Germinal center (tissue), 1 donor: ENCODE results near the gene FOXB2.
"Not testable (repeated sequence)": the region's sequence is repeated elsewhere in the genome, so short reads cannot be mapped to it uniquely, and the experiment has no call there.

Experiments used
- DNase-seq: peaks from one replicate; pipeline ENCODE4 v3.0.0; 2012; ENCODE audit warnings: mixed read lengths, low spot score

The FOXB2 gene

GRCh38 chr9:77016121-77016525 is 3.3 kb upstream of the FOXB2 start:
- no peak for DNase-seq

DNA sequence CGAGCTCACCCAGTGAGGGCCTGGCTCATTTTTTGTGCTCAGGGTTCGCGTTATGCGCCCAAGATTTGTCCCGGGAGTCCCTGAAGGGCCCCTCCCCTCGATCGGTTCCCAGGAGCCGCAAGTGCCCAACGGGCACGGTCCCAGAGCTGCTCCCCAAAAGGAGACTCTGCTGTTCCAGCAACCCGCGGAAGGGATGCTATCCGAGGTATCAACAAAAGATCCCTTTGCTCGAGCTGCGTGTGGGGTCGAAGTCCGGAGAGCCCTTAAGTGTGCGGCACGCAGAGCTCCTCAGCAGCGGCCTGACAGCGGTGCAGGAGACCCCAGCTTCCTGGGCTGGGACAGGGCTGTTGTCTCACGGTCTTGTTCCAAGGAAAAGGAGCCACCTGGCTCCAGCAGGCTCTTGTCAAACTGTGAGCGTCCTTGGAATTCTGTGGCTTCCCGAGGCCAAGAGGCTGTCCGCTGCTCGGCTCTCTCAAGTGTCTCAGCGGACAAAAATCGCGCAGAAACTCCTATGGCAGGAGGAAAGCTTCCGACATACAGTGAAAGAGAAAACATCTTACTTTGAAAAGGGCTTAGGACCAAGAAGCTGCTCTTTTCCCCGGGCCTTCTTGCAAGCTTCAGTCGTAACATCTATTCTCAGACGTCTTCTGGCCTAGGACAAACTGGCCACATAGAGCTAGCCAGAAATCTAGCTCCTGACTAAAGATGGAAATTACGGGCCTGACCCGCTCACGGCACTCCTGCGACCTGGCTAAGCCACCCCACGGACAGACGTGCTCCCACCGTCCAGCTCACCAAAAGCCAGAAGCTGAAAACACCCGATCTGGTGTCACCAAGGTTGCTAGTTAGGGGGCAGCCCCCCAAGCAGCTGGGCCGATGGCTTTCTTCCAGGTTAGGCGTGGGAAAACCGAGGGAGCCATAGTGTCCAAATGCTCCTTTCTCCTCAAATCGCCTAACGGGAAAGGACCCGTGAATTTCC is 2.6 kb upstream of the FOXB2 start:
- DNase-seq, result no peak

- DNase-seq, result no peak
These were observed 2.0 kb upstream of the FOXB2 start for GRCh38 chr9:77017505-77017894.

DNA sequence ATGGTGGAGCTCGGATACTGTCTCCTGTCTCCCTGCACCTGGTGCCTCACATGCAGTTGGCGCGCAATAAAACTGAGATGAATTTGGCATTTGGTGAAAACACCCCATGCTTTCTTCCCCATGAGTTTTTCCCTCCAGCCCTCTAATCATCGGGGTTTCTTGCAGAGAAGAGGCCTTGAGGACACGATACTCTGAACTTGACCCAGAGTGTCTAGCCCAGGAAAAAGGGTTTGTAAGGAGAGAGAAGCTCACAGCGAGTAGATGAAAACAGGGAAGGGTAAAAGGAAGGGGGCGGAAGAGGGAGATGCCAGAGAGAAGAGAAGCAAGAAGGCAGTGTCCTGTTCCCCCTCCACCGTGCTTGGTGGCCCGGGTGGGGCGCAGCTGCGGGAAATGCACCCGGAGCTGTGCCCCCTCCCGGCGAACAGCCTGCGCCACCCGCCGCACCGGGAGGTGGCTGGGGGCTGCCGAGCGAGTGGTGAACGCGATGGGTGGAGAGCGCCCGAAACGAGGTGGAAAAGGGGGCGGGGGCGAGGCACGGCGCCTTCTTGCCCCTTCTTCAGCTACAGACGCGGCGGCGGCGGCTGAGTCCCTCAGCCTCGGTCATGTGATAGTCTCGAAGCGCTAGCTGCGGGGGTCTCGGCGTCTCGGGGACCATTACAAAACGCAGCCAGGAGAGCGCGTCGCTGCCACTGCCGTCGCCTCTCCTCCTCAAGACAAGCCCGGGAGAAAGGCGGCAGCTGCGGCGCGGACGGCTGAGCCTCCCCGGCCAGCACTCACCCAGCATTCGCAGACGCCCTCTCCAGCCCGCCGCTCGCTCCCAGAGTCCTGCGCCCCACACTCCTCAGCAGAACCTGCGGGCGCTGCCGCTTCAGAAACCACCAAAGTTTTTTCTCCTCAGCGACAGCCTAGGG is 1.1 kb upstream of the FOXB2 start:
- DNase-seq, result no peak

DNA sequence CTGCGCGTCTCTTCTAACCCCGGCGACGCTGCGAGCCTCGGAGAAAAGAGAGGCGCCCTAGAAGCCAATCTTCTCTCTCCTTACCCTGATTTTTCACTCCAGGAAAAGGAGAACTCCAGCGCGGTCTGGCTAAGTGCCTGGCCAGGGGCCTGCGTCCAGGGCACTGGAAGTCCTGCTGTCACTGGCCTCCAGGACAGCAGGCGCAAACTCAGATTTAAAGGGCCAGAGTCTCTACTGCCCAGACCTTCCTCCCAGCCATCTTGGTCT is 553 bp upstream of the FOXB2 start:
- no peak for DNase-seq

DNA sequence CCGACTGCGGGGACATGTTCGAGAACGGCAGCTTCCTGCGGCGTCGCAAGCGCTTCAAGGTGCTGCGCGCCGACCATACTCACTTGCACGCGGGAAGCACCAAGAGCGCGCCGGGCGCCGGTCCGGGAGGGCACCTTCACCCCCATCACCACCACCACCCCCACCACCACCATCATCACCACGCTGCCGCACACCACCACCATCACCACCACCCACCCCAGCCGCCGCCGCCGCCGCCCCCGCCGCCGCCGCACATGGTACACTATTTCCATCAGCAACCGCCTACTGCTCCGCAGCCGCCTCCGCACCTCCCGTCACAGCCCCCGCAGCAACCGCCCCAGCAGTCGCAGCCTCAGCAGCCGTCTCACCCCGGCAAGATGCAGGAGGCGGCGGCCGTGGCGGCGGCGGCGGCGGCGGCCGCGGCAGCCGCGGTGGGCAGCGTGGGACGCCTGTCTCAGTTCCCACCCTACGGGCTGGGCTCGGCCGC is 514 bp downstream of the FOXB2 start:
- DNase-seq, result no peak

GRCh38 chr9:77020413-77021290 is 1.2 kb downstream of the FOXB2 start:
- no peak for DNase-seq

DNA sequence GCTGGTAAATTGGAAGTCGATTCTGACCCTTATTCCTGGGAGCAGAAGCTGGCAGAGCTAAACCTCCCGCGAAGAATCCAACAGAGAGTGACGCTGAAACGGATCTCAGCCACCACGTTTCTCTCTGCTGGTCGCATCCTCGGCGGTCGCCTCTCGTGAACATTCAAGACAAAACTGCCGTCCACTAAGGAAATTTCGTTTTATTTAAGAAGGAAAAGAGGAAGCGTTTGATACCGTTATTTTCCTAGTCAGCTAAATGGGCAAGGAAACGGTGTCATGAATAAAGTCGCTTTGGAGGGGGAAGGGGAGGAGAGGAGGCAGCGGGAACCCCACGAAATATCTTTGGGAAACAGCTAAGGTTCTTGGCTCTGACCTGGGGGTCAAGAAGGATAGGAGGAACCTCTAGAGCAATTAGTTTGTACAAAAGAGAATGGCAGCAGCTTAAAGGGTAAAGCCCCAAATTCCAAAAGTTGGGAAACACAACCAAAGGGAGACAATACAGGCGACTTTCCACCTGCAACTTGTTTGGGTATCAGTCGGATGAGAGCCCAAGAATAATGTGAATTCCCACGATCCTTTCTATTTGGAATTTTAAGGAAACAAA is 1.9 kb downstream of the FOXB2 start:
- no peak for DNase-seq

DNA sequence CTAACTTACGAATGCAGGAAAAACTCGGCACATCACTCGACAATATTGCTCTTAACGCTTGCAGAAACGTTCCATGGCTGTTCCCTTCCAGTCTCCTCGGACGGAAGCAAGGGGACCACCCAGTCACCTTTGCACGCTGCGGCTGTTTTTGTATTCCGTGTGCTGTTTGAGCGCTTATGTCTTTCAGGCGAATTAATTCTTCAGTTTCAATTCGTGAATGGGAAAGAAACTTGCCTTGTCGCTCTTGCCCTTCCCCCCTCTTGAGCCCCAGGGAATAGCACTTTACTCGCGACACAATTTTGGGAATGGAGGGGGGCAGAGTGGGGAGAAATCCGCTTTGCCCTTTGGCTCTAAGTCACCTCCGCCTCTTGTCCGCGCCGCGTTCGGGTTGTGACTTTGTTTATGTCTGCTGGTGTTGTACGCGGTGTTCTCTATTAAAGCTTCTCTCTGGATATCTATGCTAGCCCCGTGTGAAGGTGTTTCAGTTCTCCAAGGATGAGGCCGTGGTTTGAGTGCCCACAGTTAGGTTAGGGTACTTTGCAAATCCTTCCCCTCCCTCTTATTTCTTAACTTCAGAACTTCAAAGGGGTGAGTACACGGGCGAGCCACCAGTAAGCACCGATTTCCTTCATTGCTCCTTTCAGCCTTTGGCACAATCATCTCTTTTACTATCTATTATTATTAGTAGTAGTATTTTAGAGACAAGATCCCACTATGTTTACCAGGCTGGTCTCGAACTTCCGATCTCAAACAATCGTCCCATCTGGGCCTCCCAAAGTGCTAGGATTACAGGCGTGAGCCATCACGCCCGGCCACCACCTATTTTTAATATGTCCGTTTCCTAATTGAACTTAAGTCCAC is 2.7 kb downstream of the FOXB2 start:
- no peak for DNase-seq

DNA sequence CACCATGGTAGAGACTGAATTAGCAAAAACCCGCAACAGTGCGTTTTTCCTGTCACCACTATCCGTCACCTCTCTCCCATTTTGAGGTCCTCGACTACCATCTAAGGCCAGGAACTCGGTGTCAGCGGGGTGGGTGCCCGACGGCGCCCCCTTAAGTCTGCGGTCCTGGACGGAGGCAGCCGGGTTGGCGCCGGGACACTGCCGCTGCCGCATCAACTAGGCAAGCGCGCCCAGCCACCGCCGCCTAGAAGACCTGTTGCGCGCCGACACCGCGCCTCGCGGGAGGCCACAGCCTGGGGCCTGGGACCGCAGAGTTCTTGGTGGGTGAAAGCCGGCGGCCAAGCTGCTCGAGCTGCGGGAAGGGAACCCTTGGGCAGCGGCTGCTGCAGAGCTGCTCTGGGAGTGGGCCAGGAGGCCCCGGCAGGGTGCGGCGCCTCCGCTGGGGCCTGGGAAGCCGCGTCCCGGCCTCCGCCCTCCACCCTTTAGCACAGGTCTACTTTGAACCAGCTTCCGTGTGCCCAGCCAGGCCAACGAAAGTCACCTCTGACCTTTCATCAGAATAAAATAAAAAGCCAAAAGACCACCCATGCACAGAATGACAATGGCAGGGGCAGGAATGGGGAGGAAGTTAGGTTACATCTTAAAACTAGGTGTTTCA is 3.5 kb downstream of the FOXB2 start:
- DNase-seq, result no peak

DNA sequence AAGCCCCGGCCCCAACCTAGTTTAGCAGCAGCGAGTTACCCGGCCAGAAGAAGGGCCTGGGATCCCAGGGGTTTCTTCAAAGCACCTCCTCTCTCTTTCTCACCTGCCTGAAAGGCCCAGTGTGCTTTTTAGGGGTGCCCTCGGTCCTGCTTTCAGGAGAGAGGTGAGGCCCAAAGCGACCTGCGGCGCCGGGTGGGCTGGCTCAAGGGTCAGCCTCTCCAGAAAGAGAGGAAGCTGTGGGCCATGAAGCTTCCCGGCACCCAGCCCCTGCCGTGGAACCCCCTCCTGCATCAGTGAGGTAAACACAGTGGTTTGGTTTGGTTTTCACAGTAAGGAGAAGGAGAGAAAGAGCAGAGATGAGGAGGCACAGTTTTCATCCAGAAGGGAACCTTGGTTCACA is 4.3 kb downstream of the FOXB2 start:
- DNase-seq, result no peak

GRCh38 chr9:77024776-77025545 is 5.5 kb downstream of the FOXB2 start:
- no peak for DNase-seq

GRCh38 chr9:77028478-77028877 is 9.0 kb downstream of the FOXB2 start:
- DNase-seq, result no peak

- no peak for DNase-seq
These were observed 10.6 kb downstream of the FOXB2 start for GRCh38 chr9:77030045-77030444.

GRCh38 chr9:77038281-77039036 is 19.0 kb downstream of the FOXB2 start:
- DNase-seq, result no peak

GRCh38 chr9:77040340-77040739 is 20.9 kb downstream of the FOXB2 start:
- DNase-seq, result no peak

DNA sequence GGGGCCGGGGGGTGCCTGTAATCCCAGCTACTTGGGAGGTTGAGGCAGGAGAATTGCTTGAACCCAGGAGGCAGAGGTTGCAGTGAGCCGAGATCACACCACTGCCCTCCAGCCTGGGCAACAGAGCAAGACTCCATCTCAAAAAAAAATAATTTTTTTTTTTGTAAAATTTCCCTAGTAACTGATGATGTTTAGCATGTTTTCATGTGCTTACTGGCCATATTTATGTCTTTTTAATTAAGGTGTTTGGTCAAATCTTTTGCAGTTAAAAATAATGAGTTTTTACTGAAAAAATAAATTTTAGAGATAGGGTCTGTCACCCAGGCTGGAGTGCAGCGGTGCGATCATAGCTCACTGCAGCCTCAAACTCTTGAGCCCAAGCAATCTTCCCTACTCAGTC is 24.3 kb downstream of the FOXB2 start:
- DNase-seq, result not testable (repeated sequence)

GRCh38 chr9:77060681-77061080 is 41.2 kb downstream of the FOXB2 start:
- DNase-seq, result not testable (repeated sequence)
